HG03064 (cell line): ENCODE measurements around the gene UTP20.

Experiments
- ATAC-seq: cut with Tn5 transposase; IDR thresholded peaks from one replicate; pipeline ENCODE4 v1.9.1; 2021; ENCODE audit warnings: low read depth; ENCODE audit not compliant: unreplicated experiment

The UTP20 gene

GRCh38 chr12:101424620-101425019 is 144.7 kb downstream of the UTP20 start:
- no peak for ATAC-seq

DNA sequence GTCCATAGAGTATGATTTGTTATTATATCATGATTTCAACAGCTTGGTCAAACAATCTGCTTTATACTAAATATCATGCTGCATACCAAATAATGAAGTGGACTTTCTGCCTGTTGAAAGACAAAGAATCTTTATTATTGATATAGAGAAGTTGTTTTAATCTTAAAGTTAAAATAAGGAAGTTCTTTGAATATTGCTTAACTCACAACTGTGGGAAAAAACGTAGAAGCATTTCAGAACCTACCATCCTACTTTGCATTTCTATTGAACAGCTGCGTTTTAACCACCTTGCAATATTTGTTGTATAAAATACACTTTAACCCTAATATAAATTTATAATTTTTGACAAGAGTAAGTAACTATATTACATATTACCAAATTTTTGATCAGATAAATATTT is 150.6 kb downstream of the UTP20 start:
- no peak for ATAC-seq

DNA sequence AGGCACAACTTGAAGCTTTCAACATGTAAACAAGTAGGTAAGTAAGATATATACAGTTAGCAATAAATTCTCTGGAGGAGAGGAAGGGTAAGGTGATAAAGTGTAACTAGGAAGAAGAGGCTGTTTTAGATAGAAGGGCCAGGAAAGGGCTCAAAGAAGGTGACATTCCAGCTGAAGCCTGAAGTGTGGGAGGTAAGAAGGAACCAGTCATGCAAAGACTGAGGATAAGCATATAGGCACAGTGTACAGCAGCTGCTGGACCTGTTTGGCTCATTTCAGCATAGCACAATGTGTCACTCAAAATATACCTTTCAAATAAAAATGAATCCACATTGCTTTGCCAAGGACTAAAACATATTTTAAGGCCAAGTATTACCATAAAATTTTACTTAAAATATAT is 156.2 kb downstream of the UTP20 start:
- no peak for ATAC-seq
